MG63 (cell line): ENCODE measurements around the gene GMEB2. TPM values are rescaled to one million over a fixed set of nuclear protein-coding genes. Genes with fewer than 3 reads are reported as not detected.
A peak's percentile ranks its signal among the peaks of the same experiment; 100 is the strongest.
"Not testable (repeated sequence)": the region's sequence is repeated elsewhere in the genome, so short reads cannot be mapped to it uniquely, and the experiment has no call there.

ENCODE experiments used
- DNase-seq: peaks from one replicate; pipeline ENCODE4 v3.0.0-alpha.2; 2020
- H3K27me3 ChIP-seq: fragments of 250-450 bp; sonication (Bioruptor Pico); 2 replicates; pipeline ENCODE4 v1.5.1; 2020; ENCODE audit warnings: mild to moderate bottlenecking, moderate library complexity
- H3K36me3 ChIP-seq: fragments of 250-450 bp; sonication (Bioruptor Pico); 2 replicates; pipeline ENCODE4 v1.5.1; 2020; ENCODE audit warnings: mild to moderate bottlenecking, moderate library complexity
- H3K4me3 ChIP-seq: fragments of 250-450 bp; sonication (Bioruptor Pico); 2 replicates; pipeline ENCODE4 v1.5.1; 2020; ENCODE audit warnings: mild to moderate bottlenecking, moderate library complexity
- H3K9me3 ChIP-seq: fragments of 250-450 bp; sonication (Bioruptor Pico); 2 replicates; pipeline ENCODE4 v1.5.1; 2020; ENCODE audit warnings: mild to moderate bottlenecking, moderate library complexity
- total RNA-seq: library from RNA; depleted of rRNA; stranded (reverse); fragments of >200 nt; shearing (Covaris generic); gene quantifications from 2 replicates; pipeline ENCODE4 v1.2.3, GENCODE V29; 2014; ENCODE audit warnings: low replicate concordance

Gene GMEB2
- total RNA-seq, 1 experiment from 2014 or later: 33.2 TPM

DNA sequence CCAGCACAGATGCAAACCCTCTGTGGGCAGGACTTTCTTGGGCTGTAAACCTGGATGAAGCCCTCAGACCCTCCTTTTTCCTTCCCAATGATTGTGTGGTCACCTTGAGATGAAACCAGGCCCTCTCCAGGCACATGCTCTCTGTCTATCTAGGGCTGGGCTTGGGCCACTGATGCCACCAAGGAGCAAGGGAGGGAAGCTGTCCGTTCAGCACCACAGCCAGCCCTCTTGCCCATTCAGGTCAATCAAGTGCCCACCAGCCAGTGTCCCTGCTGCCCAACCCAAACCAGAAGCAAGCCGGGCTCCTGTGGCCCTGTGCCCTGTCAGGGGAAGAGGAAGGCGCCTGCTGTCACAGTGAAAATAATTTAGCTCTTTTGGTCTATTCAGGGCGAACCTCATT is 18.3 kb upstream of the GMEB2 start:
- H3K27me3 ChIP-seq: no peaks in the 10 kb centered on the region
- no peak for DNase-seq
- H3K36me3 ChIP-seq: peaks cover 3% of the 10 kb centered on the region; the same call in 1 of the 2 replicates
- H3K4me3 ChIP-seq: no peak overlapping the region
- H3K9me3 ChIP-seq: no peaks in the 10 kb centered on the region

DNA sequence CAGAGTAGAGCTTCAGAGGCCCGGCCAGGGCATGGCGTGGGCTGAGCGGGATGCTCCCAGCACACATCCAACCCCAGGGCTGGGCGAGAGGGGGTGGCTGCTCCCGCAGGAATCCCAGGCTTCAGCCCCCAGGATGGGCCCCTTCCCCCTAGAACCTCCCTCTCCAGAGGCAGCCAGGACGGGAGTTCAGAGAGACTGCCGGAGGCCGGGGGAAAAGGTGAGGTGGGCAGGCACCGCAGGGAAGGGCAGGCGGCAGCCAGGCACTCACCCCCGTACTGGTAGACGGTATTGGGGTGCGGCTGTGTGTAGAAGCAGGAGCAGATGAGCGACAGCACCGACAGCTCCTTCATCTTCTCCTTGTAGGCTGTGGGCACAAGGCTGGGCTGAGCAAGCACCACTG is 17.0 kb upstream of the GMEB2 start:
- peaks cover 3% of the 10 kb centered on the region; the same call in 1 of the 2 replicates for H3K36me3 ChIP-seq
- no peak for DNase-seq
- no peak overlapping the region for H3K4me3 ChIP-seq
- no peaks in the 10 kb centered on the region for H3K9me3 ChIP-seq
- no peaks in the 10 kb centered on the region for H3K27me3 ChIP-seq

DNA sequence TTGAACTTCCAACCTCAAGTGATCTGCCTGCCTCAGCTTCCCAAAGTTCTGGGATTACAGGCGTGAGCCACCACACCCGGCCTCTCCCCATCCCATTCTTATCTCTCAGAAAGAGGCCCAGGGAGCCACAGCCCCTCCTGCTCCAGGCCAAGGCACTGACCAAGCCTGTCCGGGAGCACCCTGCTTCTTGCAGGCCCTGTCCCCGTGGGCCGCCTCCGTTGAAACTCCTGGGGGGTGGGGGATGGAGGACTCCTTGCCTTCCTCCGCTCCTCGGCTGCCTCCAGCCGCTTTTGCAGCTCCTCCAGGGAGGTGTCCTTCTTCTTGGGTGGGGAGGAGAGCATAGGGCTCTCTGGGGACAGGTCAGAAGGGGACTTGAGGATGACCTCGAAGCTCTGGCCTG is 16.6 kb upstream of the GMEB2 start:
- Histone ChIP-seq H3K27me3 (no peaks in the 10 kb centered on the region), H3K4me3 (no peak overlapping the region), H3K9me3 (no peaks in the 10 kb centered on the region), H3K36me3 (peaks cover 3% of the 10 kb centered on the region; the same call in 1 of the 2 replicates)
- no peak for DNase-seq

DNA sequence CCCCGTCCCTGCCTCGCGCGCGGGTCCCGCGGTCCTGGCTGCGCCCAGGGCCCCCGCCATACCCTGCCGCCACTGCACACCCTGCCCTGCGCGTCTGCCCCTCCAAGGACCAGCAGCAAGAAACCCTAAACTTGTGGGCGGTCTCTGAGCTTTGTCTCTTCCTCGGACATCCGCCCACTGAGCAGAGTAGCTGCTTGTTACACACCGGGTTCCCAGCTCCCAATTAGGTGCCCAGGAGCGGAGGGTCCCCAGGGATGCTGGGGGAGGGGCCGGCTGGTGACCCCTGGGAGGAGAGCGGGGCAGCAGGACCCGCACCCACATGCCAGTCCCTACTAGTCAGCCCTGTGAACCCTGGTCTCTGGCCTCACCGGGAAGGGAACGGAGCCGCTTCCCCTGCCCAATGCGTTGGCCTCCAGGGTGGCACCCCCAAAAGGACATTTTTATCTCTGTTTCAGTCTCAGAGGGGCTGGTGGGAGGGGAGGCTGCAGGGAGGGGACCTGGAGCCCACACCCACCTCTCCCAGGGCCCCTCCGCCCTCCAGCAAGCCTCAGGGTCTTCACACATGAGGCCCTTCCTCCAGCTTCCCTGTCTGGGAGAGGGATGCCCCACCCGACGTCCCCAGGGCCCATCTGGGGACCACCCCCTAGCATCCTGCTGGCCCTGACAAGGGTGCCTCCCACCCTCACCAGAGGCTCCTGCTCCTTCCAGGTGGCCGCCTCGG is 15.8 kb upstream of the GMEB2 start:
- H3K9me3 ChIP-seq: no peaks in the 10 kb centered on the region
- no peak overlapping the region for H3K4me3 ChIP-seq
- H3K27me3 ChIP-seq: no peaks in the 10 kb centered on the region
- no peak for DNase-seq
- H3K36me3 ChIP-seq: peaks cover 3% of the 10 kb centered on the region; the same call in 1 of the 2 replicates

DNA sequence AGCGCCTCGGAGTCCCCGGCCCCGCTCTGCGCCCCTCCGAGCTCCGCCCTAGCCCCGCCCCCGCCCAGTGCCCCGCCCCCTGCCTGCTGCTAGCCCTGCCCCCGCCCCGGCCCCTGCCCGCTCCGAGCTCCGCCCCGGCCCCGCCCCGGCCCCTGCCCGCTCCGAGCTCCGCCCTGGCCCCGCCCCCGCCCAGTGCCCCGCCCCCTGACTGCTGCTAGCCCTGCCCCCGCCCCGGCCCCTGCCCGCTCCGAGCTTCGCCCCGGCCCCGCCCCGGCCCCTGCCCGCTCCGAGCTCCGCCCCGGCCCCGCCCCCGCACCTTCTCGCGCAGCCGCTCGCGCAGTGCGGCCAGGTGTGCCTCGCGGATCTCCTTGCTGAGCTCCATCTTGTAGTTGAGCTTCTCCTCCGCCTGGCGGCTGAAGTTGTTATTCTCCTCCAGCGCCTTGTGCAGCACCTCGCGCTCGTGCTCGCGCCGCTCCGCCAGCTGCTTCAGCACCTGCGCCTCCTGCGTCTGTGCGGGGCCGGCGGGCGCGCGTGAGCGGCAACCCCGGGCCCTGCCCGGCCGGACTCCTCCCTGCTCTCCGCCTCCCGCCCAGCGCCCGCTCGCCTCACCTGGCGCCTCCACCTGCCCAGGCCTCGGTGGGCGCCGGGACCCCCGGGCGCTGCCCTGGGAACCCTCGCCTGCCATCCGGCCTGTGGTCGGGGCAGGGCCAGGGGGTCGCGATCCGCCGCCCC is 15.1 kb upstream of the GMEB2 start:
- Histone ChIP-seq H3K36me3 (peaks cover 3% of the 10 kb centered on the region; the same call in 1 of the 2 replicates), H3K4me3 (no peak overlapping the region), H3K27me3 (no peaks in the 10 kb centered on the region), H3K9me3 (no peaks in the 10 kb centered on the region)
- DNase-seq: no peak

DNA sequence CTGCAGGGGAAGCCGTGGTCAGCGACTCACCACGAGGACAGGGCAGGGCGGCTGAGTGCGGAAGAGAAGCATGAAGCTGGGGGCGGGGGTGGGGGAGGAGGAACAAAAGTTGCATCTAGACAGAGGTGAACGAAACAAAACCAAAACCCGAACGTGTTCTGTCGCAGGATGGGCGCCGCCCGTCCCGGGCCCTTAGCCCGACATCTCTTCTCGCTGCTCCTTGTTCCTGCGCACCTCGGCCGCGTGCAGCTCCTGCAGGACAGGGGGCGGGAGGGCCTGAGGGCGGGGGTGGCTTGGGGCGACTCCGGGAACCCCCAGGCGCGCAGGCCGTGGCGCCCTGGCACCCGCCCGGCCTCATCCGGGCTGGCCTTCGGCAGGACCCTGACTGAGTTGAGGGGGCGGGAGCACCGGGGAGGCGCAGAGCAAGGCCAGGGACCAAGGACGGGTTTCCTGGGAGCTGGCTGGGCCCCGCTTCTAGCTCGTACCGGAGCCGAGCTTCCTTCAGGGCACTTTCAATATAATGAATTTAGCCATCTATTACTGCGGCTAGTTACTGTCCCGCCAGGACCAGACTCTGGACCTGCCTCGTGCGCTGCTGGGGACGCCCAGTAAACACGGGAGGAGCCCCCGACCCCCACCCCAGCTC is 14.4 kb upstream of the GMEB2 start:
- DNase-seq: no peak
- H3K4me3 ChIP-seq: no peak overlapping the region
- no peaks in the 10 kb centered on the region for H3K27me3 ChIP-seq
- no peaks in the 10 kb centered on the region for H3K9me3 ChIP-seq
- H3K36me3 ChIP-seq: peaks cover 3% of the 10 kb centered on the region; the same call in 1 of the 2 replicates

GRCh38 chr20:63640686-63641085 is 13.8 kb upstream of the GMEB2 start:
- DNase-seq, H3K27me3 ChIP-seq, H3K4me3 ChIP-seq, H3K9me3 ChIP-seq, H3K36me3 ChIP-seq: not testable (repeated sequence)

- Histone ChIP-seq H3K9me3 (no peaks in the 10 kb centered on the region), H3K4me3 (no peak overlapping the region), H3K36me3 (peaks cover 3% of the 10 kb centered on the region; the same call in 1 of the 2 replicates), H3K27me3 (no peaks in the 10 kb centered on the region)
- DNase-seq: no peak
Observed at GRCh38 chr20:63640086-63640485, 13.2 kb upstream of the GMEB2 start.

DNA sequence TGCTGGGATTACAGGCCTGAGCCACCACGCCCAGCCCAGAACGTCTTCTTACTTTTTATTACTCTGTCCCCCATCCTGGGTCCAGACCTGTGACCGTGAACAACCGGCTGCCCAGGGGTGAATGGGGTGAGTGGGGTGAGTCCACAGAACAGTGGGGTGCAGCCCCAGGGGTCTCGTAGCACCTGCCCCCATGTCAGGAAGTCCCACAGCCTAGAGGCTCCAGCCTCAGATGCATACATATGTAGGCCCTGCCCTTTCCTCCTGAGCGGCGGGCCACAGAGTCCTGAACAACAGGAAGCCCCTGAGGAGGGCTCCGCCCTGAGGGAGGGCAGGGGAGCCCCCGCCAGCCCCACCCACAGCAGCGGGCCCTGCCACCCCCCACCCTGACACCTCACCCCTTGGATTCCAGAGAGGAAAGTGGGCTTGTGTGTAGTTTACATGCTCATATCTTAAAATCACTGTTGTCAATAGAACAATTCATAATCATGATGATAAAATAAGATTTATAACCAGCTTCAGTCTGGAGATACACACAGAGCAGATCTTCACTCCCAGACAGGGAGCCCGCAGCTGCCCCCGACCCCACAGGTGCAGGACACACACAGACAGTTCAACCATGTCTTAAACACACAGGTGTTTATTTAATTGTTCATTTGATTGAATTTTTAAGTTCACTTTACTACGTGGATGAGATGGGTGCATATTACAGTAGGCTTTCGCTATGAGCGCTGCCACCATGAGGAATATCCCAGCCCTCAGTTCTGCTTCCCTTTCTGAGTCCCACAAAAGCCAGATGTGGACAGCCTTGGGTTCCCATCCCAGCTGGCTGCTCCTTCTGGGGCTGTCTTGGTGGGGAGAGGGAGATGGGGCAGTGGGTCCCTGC is 12.4 kb upstream of the GMEB2 start:
- no peaks in the 10 kb centered on the region for H3K27me3 ChIP-seq
- DNase-seq: no peak
- no peak overlapping the region for H3K4me3 ChIP-seq
- peaks cover 3% of the 10 kb centered on the region; the same call in 1 of the 2 replicates for H3K36me3 ChIP-seq
- H3K9me3 ChIP-seq: no peaks in the 10 kb centered on the region

DNA sequence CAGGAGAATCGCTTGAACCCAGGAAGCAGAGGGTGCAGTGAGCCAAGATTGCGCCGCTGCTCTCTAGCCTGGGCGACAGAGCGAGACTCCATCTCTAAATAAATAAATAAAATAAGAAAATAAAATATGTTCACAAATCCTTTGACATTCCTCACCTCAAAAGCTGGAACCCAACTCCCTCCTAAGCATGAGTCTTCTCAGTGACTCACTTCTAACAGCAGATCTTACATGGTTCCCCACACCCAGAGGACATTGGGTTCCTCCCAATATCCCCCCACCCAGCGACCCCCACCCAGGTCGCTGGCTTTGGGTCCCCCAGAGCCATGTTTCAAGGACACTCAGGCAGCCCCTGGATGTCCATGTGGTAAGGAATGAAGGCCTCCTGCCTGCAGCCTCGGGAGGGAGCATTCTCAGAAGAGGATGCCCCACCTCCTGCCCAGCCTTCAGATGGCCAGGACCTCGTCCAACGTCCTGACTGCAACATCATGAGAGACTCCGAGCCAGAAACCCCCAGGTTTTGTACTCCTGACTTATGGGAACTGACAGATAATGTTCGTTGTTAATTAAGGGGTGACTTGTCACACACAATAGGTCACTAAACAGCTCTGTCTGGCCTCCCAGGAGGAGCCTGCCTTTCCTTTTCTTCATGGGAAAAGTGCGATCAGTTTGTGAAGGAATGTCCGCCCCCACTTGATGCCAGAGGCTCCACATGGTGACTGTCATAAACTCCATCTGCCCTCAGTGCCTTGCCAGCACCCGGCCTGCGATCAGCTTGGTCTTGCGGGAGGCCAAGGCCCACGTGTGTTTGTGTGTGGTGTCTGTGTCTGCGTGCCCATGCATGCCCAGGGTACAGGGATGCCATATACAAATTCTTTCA is 10.1 kb upstream of the GMEB2 start:
- H3K27me3 ChIP-seq: no peaks in the 10 kb centered on the region
- no peaks in the 10 kb centered on the region for H3K9me3 ChIP-seq
- H3K4me3 ChIP-seq: no peak overlapping the region
- H3K36me3 ChIP-seq: no peaks in the 10 kb centered on the region
- DNase-seq: no peak

- no peaks in the 10 kb centered on the region for H3K27me3 ChIP-seq
- H3K4me3 ChIP-seq: no peak overlapping the region
- DNase-seq: no peak
- no peaks in the 10 kb centered on the region for H3K36me3 ChIP-seq
- no peaks in the 10 kb centered on the region for H3K9me3 ChIP-seq
Observed at GRCh38 chr20:63635431-63636141, 8.7 kb upstream of the GMEB2 start.

DNA sequence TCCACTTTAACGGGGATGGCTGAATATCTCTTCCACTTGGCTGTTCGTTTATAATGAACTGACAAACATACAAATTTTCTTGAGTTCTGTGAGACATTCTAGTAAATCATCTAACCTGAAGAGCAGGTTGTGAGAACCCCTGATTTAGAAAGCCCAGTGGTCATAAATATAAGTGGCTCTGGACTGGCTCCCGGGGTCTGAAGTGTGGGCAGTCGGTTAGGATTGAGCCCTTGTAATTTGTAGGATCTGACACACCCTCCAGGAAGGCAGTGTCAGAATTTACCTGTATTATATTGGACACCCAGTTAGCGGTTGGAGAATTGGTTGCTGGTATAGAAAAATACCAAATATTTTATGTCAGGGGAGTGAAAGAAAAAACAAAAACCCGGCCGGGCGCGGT is 6.8 kb upstream of the GMEB2 start:
- no peak for DNase-seq
- no peak overlapping the region for H3K4me3 ChIP-seq
- H3K36me3 ChIP-seq: peaks cover 7% of the 10 kb centered on the region; the same call in 1 of the 2 replicates
- H3K9me3 ChIP-seq: no peaks in the 10 kb centered on the region
- H3K27me3 ChIP-seq: no peaks in the 10 kb centered on the region

DNA sequence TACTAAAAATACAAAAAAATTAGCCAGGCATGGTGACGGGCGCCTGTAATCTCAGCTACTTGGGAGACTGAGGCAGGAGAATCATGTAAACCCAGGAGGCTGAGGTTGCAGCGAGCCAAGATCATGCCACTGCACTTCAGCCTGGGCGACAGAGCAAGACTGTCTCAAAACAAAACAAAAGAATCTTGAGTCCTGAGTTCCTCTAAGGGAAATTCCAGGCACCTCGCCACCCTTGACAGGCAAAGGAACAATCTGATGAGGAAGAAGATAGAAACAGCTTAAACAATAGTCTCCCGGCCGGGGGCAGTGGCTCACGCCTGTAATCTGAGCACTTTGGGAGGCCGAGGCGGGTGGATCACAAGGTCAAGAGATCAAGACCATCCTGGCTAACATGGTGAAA is 4.5 kb upstream of the GMEB2 start:
- DNase-seq, H3K36me3 ChIP-seq, H3K27me3 ChIP-seq: not testable (repeated sequence)

DNA sequence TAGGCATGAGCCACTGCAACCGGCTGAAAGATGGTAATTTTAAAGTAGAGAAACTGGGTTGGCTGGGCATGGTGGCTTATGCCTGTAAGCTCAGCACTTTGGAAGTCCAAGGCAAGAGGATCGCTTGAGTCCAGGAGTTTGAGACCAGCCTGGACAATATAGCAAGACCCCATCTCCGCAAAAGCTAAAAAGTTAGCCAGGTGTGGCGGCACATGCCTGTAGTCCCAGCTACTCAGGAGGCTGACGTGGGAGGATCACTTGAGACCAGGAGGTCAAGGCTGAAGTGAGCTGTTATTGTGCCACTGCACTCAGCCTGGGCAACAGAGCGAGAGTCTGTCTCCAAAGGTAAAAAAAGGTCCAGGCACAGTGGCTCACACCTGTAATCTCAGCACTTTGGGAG is 4.1 kb upstream of the GMEB2 start:
- H3K36me3 ChIP-seq, H3K9me3 ChIP-seq, DNase-seq, H3K4me3 ChIP-seq, H3K27me3 ChIP-seq: not testable (repeated sequence)

More for the DNA sequence above, 4.5 kb upstream of the GMEB2 start:
- not testable (repeated sequence) for H3K9me3 ChIP-seq, H3K4me3 ChIP-seq

DNA sequence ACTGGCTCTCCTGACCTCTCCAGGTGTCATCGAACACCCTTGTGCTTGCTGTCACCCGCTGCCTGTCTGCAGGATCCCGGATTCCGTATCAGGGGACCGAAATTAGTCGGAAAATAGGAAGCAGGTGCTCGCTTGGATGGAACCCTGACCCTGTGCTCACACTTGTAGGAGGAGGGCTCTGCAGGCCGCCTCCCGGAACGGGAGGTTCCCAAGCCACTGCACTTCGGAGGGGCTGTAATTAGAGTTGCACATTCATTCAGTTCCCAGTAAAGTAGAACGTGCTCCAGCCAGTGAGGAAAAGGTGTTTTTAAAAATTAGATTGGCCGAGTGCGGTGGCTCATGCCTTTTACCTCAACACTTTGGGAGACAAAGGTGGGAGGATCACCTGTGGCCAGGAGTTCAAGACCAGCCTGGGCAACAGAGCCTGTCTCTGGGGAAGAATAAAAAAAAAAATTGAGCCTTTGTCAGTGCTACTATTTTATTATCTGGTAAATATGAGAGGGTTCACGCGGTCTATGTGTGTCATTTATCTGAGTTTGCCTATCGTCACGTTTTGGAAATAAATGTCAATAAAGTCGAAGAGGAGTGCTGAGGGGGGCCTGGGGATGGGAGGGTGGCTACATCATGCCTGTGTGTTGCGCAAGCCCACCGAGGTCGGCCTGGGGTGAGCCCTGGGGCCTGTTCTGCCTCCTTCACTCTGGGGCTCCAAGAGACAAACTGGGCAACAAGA is 1.5 kb upstream of the GMEB2 start:
- Histone ChIP-seq H3K9me3 (no peaks in the 10 kb centered on the region), H3K36me3 (peaks cover 10% of the 10 kb centered on the region), H3K4me3 (peak overlapping the region; percentile 99), H3K27me3 (no peaks in the 10 kb centered on the region)
- peak; percentile 79 for DNase-seq
